GM21447 (cell line): Measurements from ENCODE around the gene IGHMBP2.

Source experiments
- ATAC-seq: cut with Tn5 transposase; IDR thresholded peaks from one replicate; pipeline ENCODE4 v1.9.1; 2021; ENCODE audit not compliant: unreplicated experiment

Gene IGHMBP2

DNA sequence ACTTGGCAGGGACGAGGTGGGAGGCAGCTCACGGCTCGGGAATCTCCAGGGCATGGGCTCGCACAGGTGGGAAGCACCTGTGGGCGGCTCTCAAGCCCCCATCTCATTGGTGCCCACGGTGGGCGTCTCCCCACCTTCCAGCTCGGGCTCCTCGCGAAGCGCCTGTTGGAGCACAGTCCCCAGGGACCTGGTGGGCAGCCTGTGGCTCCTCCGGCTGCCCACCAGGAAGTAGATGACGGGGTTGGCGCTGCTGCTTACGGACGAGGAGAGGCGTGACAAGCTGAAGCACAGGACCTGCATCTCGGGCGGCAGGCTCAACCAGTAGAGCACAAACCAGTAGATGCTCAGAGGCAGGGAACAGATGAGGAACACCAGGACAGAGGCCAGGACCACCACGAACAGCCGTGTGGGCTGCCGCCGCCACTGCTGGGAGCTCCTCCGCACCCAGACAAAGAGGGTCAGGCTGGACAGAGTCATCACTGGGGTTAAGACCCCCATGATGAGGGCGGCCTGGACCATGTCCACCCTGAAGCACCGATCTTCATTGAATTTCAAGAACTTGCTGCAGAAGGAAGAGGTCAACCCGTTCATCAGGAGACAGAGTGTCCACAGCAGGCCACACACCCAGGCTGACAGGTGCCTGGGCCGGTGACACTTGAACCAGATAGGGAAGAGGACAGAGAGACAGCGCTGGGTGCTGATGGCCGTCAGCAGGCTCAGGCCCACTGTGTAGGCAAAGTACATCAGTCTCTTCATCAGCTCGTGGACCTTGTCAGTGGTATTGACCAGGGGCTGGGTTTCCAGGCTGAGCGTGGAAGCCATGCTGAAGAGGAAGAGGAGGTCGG is 76.5 kb downstream of the IGHMBP2 start:
- no peak for ATAC-seq

DNA sequence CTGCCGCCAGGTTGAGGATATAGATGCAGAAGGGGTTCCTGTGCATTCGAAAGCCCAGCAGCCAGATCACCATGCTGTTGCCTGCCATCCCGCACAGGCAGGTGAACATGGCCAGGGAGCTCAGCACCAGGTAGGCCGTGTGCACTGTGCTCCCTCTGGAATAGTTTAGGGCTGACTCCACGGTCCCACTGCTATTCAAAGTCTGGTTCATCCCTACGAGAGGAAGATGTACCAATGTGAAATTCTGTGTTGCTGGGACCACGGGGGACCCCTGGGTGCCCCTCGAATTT is 77.0 kb downstream of the IGHMBP2 start, which contains the start of gene MRGPRD:
MRGPRD (minus strand) TSS at position 211 of the 290 bp plus-strand sequence; CDS start at position 211, 0 bp downstream.
- ATAC-seq = no peak

DNA sequence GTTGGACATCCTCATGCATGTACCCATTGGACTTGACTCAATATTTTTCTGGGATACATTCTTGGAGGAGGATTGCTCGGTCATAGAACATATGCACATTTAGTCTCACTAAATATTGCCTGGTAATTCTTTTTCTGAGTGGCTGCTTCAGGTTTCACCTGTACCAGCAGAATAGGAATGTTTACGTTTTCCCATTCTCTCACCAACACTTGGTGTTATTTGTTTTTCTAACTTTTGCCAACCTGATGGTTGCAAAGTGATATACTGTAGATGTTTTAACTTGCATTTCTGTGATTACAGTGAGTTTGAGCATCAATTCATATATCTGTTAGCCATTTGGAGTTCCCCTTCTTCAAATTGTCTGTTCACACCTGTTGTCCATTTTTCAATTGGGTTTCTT is 78.4 kb downstream of the IGHMBP2 start:
- ATAC-seq = no peak

DNA sequence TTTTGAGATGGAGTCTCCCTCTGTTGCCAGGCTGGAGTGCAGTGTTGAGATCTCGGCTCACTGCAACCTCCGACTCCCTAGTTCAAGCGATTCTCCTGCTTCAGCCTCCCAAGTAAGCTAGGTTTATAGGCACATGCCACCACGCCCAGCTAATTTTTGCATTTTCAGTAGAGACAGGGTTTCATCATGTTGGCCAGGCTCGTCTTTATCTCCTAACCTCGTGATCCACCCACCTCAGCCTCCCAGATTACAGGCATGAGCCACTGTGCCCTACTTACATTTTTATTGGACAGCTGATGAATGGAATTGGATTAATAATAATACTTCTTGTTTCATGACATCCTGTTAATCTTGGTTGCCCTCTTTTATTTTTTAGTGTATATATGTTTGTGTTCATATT is 80.1 kb downstream of the IGHMBP2 start:
- no peak for ATAC-seq

- ATAC-seq = no peak
These were observed 83.5 kb downstream of the IGHMBP2 start for GRCh38 chr11:68987211-68987610.

DNA sequence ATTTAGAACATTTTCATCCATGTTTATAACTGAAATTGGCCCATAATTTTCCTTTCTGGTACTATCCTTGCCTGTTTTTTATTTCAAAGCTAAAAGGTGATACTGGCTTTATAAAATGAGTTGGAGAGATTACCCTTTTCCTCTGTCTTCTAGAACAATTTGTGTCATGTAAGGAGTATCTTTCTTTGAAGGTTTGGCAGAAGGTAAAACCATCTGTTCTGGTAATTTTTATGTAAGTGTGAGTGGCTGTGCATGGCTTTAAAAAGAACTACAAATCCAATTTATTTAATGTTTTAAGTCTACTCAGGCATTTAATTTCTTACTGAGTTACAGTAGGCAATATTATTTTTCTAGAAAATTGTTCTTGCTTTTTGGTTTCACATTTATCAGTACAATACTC is 84.8 kb downstream of the IGHMBP2 start:
- ATAC-seq = no peak
